Measurements from ENCODE around the gene TRIM15. TPM values are rescaled to one million over a fixed set of nuclear protein-coding genes. Genes with fewer than 3 reads are reported as not detected.
A peak's percentile ranks its signal among the peaks of the same experiment; 100 is the strongest.

The TRIM15 gene
- total RNA-seq, 1 donor from 2014 or later = not detected

DNA sequence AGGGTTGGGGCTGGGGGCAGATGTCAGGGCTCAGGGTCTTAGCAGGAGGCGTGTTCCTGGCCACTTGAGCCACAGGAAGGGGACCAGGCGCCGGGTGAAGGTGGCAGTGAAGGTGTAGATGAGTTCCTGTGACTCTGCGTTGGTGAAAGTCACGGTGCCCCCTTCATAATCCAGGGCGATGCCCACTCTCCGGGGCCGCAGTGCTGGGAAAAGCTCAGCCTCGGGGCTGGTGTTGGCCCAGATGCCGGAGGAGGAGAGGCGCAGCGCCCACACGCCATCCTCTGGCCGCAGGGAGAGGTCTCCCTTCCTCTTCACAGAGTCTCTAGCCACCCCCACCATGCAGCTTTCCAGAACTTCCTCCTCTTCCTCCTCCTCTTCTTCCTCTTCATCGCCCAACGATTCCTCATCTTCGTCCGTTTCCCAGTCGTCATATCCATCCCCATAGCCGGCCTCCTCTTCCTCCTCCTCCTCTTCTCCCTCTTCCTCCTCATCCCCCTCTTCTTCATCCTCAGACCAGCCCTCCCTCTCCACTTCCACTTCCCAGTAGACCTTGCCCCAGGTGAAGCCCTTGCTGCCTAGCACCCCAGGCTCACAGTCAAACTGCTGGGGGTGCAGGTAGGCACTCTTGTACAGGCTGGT lies 22.6 kb downstream of the TRIM15 start:
- intact Hi-C loops (cut with DNase I) = no loop called here
- ATAC-seq (ENCODE audit: poor library complexity) = no peak
- no peak for DNase-seq

DNA sequence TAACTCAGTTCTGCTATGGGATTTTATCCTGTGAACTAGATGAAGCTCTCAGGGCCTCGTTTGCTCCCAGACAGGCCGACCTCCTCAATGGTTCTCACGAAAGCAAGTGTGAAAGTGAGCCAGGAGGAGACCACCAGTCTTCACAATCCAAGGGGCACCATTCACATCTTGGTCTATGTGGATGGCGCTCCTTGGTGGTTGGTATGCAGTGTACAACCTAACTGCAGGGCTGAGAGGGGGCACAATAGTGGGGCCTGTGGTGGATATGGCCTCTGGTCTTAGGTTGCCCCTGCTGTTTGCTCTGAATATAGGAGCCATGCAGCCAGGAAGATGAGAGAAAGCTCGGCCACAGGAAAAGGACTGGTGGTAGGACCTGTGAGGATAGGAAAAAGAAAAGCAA lies 25.2 kb downstream of the TRIM15 start:
- intact Hi-C loops (cut with DNase I) = no loop called here
- ATAC-seq (ENCODE audit: poor library complexity) = no peak

DNA sequence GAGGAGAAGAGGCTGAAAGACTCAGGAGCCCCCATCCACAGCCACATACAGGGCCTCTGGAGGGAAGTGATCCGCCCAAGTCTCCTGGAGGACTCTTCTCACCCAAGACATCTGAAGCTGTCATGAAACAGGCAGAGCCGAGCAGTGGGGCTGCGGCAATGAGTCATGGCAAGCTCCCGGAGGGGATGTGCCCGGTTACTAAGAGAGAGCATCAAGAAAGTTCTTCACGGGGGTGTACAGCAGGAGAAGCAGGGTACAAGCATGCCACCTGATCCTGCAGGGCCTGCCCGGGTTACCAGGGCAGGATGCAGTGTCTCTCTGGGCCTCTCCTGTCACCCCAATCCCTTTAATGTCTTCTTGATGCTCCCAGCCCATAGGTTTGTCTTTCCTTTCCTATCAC lies 28.7 kb downstream of the TRIM15 start:
- DNase-seq (no peak), ATAC-seq (ENCODE audit: poor library complexity) (no peak)
- intact Hi-C loops (cut with DNase I) = no loop called here

More for the DNA sequence above, 25.2 kb downstream of the TRIM15 start:
- DNase-seq = no peak

DNA sequence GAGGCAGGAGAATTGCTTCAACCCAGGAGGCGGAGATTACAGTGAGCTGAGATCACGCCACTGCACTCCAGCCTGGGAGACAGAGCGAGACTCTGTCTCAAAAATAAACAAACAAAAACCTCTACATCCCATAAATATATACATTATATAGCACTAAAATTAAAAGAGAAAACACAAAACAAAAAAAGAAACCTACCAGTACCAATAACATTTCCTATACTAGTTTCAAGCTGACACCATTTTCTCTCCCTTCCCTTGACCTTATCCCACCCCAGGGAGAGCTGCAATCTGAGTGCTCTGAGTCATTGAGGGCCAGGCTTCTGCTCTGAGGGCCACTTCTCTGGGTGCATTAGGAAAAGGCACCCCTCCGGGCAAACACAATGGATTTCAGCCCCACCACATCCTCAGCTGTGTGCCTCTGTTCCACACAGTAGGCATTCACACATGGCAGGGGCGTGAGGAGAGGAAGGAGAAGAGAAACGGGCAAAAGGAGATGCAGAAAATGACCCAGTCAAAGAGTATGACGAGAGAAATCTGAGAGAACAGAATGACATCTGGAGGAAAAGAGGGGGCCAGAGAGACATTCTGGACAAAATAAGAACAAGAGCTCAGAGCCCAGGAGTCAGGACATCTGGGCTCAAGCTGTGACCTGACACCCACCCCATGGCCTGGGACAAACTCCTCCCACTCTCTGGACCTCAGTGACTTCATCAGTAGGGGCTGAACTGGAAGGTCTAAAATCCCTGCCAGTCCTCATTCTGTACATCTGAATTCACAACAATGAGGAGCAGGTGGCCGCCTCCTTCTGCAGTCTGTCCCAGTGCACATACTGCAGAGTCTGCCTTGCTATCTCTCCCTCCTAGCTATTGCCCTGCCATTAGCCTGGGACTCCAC lies 31.7 kb downstream of the TRIM15 start:
- intact Hi-C loops (cut with DNase I) = no loop called here
- no peak for DNase-seq
- no peak for ATAC-seq (ENCODE audit: poor library complexity)

DNA sequence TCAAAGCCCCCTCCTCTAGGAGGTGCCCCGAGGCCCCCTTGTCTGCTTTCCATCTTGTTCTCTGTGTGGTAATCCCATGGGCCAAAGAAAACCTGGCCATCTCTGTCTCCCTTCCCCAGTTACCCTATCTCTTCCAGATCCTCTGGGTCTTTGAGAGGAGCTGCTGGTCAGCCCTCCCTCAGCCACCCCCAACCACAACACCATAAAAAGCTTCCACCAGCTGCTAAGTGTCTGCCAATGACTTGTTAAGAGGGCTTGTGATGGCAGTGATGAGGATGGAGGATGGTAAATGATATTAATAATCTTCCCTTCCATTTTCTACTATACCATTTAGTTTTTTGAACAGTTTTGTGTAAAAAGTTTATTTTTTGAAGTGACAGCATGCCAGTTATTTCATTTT lies 32.6 kb downstream of the TRIM15 start:
- ATAC-seq (ENCODE audit: poor library complexity) = no peak
- no peak for DNase-seq
- intact Hi-C loops (cut with DNase I) = no loop called here

DNA sequence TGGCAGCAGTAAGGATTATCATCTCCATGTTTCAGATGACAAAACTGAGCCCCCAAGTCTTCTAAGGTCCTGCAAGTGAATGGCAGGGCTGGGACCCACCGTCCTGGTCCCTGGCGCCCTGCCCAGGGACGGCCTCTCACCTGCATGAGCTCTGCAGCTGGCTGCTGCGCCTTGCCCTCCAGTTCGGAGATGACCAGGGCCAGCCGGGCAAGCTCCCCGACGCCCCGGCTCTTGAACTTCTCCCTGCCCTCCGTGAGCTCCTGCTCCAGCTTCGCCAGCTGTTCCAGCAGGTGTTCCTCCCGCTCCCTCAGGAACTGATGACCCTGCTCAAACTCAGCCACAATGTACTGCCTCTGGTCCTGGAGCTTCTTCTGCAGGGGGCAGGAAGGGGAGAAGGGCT lies 33.0 kb downstream of the TRIM15 start:
- intact Hi-C loops (cut with DNase I) = no loop called here

DNA sequence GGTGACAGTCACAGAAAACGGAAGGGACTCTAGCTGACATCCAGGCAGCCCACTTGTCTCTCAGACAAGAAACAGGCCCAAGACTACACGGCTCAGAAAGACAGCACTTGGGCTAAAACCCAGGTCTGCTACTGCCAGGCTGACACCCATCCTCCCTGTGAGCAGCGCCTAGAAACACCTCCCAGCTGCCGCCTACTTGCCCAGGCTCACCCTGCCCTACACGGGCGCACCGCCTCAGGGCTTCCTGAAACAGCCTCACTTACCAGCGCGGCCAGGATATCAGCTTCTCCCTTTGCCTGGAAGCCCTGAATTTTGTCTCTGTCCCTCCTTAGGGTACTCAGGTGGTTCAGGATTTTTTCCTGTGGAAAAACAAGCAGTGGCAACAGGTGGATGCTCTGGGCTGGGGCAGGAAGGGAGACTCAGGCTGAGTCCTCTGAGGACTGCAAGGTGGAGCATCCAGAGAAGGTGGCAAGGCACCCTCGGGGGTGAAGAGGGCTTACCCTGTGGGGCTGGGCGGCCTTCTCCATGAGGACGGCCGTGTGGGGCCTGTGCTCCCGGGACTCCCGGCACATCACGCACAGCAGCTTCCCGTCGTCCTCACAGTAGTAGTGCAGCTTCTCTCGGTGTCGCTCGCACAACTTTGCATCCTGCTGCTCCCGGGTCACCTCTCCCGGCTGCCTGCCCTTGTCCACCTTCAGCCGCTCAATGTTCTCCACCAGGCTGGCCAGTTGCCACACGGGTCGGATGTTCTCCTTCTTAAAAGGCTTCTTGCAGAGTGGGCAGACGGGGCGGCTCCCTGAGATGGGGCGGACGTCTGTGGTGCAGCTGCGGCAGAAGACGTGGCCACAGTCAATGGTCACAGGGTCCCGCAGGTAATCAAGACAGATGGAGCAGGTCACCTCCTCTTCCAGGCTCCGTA lies 35.1 kb downstream of the TRIM15 start:
- DNase-seq = no peak
- intact Hi-C loops (cut with DNase I) = no loop called here
- no peak for ATAC-seq (ENCODE audit: poor library complexity)

More for the DNA sequence above, 33.0 kb downstream of the TRIM15 start:
- no peak for ATAC-seq (ENCODE audit: poor library complexity)
- no peak for DNase-seq

DNA sequence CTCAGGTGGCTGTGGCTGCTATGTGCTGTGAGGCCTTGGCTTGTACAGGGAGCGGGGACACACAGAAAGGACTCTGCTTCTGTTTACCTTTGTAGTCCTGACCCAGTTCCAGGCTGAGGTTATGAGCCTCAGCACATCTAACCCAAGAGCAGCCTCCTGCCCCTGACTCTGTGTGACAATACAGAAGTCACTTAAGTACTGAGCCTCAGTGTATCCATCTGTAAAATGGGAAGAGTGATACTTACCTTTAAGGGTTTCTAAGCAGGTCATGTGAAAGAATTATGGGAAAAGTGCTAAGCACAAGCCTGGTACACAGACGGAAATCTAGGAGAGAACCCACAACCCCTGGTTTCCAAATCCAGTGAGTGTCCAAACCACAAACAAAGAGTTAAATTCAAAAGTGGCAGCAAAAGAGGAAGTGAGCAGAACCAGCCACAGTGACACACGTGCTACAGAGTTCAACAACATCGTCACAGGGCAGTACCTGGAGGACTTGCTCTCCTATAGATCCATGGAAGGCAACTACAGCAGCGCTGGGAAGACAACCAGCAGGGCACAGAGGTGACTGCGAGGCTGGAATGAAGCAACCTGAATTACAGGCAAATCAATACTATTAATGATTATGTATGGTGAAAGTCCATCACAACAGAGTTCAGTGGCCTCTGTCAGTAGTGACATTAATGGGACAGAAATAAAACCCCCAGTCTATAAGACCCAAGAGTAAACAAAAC lies 37.4 kb downstream of the TRIM15 start:
- ATAC-seq (ENCODE audit: poor library complexity) (no peak), DNase-seq (no peak)
- intact Hi-C loops (cut with DNase I) = no loop called here

DNA sequence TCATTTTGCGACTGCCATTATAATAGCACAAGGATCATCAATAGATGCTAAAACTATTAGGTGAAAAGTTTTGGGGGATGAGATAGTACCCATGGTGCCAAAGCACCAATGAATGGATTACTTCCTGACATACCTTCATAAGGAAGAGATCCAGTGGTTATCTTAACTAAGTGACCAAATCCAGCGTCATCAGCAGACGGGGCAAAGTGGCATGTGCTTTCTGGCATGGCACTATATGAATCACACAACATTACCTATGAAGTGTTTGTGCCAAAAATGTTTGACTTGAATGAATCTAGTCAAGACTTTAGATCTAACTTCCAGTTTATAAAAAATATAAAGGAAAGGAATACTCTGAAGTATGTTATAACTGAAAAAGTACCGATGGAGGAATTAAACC lies 39.0 kb downstream of the TRIM15 start:
- DNase-seq (no peak), ATAC-seq (ENCODE audit: poor library complexity) (no peak)
- intact Hi-C loops (cut with DNase I) = no loop called here

DNA sequence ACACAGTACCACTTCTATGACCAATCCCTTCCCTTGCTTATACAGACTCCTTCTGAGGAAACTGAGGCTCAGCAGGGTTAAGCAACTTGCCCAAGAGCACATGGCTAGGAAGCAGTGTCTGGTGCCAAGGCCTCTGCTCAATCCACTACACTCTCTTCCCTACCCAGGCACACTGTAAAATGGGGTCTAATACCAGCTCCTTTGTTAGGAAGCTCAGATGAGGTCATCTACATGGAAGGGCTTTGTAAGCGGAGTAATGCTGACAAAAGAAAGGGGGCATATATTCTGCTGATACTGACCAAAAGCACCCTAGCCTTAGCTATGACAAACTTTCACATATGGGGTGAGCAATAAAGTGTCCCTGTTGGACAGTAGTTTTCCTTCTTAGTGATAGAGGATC lies 40.8 kb downstream of the TRIM15 start:
- intact Hi-C loops (cut with DNase I) = no loop called here
- ATAC-seq (ENCODE audit: poor library complexity) (no peak), DNase-seq (no peak)

DNA sequence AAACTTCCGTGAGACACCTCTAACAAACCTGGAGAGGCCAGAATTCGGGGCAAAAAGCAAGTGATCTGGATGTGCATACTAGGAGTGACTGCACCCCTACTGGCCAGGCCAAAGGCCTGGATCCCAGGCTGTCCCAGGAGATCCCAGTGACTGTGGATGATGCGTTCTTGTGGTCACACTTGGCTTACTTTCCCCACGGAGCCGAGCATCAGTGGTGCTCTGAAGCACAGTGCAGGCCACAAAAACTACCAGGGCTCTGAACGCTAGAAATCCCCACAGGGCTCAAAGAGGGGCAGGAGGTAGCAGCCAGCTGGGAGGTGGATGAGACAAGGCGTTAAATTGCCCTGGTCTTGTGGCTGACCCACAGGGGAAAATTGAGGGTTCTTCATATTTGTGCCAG lies 42.8 kb downstream of the TRIM15 start:
- no peak for ATAC-seq (ENCODE audit: poor library complexity)
- intact Hi-C loops (cut with DNase I) = no loop called here
- no peak for DNase-seq

DNA sequence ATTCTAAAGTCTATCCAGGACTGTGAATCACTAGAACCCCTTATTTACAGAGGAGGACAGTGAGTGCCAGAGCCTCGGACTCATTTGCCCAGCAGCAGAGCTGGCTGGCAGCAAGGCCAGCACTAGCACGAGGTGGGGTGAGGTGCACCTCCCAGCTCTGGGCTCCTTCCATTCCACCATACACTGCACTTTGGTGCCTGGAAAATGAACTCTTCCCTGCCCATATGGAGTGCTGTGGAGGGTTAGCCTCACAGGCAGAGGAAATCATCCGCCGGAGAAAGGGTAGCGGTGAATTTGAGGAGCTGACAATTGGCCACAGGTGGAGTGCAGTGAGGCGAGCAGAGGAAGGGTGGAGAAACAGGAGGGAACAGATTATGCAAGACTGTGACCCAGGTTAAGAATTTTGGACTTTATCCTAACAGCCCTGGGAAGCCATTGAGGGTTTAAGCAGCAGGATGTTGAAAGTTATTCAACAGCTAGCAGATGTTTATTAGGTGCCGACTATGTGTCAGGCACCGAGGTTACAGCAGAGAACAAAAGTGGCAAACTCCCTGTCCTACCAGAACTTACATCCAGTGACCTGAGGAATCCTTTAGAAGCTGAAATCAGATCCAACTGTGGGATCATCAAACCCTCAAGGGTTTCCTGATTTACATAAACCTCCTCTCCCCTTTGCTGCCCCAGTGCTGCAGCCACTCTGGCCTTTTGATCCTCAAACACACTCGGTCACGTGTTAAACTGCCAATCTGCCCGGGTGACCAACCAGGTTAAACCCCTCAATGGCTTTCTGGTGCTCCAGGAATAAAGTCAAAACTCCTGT lies 43.7 kb downstream of the TRIM15 start:
- no peak for DNase-seq
- peak; percentile 75 for ATAC-seq (ENCODE audit: poor library complexity)
- intact Hi-C loops (cut with DNase I) = no loop called here

DNA sequence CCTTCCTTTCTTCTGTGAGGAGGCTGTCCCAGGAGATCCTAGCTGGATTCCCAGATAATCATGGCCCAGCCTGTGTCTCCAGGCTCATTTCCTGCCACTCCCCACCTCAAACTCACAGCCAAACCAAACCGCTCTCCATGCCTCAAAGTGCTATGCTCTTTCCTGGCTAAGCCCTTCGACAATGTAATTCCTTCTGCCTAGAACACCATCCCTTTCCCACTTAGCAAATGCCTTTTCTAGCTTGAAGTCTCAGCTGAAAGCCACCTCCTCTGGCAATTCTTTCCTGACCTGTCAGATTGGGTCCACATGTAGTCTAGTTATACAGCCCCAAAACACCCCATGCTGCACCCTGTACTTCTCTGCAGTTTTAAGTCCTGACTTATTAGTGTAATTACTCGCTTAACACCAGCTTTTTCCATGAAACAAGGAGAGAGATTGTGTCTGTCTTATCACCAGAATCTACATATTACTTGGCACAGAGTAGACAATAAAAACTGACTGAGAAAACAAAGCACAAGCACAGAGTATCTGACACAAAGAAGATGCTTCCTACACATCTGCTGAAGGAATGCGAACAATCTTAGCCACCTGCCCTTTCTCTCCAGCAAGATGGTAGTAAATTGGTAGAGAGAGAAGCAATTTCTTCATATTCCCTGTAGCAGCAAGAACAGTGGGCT lies 44.4 kb downstream of the TRIM15 start:
- intact Hi-C loops (cut with DNase I) = no loop called here
- DNase-seq = no peak
- ATAC-seq (ENCODE audit: poor library complexity) = peak; percentile 45

DNA sequence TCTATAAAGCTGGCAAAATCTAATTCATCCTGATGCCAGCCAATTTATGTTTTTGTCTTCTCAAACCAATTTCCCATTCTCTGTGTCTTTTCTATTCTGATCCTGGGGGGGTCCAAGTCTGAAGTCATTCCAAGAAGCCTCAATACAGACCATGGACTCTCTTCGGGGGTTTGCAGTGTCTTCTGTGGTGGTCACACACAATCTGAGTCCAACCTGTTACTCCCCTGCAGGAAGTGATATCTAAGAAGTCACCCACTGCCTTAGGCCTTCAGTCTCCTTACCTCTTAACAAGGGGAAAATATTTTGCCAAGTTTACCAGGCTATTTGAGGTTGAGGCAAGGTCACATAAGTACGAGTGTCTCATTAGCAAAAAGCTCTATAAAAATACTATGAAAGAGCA lies 48.0 kb downstream of the TRIM15 start:
- intact Hi-C loops (cut with DNase I) = no loop called here
- ATAC-seq (ENCODE audit: poor library complexity) (no peak), DNase-seq (no peak)

DNA sequence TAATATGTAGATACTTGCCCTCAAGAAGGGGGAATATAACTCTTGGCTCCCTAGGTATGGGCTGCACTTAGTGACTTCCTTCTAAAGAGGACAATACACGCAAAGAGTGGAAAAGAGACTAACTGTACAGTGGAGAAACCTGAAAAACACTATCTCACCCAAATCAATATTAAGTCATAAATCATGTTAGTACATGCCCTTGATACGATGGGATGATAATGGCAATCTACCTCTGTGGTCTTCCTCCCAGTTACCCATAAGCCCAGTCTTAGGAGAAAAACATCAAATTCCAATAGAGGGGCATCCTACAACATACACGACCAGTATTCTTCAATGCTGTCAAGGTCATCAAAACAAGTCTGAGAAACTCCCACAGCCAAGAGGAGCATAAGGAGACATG lies 48.6 kb downstream of the TRIM15 start:
- DNase-seq = no peak
- ATAC-seq (ENCODE audit: poor library complexity) = no peak
- intact Hi-C loops (cut with DNase I) = no loop called here

DNA sequence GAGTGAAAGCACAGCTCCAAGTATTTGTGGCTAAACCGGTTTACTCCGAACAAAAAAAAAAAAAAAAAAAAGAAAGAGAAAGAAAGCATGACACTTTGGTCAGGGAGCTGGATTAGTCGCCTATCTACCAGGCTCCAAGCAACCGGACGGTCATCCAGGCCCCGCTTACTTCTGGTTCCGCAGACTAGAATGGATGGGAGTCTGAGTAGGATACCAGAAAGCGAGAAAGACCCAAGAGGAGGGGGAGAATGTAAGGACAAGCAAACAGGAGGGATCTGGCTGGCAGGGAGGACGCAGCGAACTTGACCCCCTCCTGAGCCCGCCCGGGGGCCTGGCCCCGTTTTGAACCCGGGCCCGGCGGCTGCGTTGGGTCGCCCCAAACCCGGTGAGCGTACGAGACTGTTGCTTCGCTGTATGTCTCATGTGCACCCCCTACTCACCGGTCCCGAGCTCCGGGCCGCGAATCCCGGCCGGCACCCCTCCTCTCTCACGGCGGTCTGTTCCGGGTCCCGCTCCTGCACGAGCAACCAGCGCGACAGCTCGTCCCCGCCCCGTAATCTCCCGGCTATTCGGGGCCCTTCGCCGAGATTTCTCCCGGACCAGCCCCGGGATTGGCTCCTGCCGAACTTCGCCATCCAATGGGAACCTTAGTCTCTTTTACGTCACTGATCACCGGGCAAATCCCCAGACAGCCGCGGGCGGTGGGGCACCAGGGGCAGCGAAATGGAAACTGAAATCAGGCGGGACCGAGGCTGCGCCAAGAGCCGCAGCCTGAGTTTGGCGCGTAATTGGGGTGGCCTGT lies 49.7 kb downstream of the TRIM15 start, which contains the start of gene TRIM26:
Gene TRIM26, minus strand, starts transcription at position 542 of the 802 bp plus-strand sequence. CDS start 14,303 bp downstream, outside the sequence.
- intact Hi-C loops (cut with DNase I) = no loop called here
- ATAC-seq (ENCODE audit: poor library complexity) = peak; percentile 97
- peak; percentile 97 for DNase-seq

DNA sequence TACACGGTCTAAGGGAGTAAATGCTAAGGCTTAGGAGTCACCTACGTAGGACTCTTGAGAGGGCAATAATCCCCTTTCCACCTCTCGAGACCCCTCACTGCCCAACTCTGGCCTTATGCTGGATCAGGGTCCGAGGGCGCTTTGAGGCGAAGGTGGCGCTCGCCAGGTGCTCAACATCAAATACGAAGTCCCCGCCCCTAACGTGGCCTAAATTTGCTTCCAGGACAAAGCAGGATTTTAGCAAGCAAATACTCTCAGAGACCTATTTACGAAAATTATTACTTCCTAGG lies 50.3 kb downstream of the TRIM15 start:
- ATAC-seq (ENCODE audit: poor library complexity) = no peak
- intact Hi-C loops (cut with DNase I) = no loop called here
- DNase-seq = no peak
